Right lobe of liver (tissue), 4 donors: Measurements from ENCODE around the gene AKT3.

Source experiments
- POLR2A ChIP-seq: fragments of 450-650 bp; IDR thresholded peaks from one replicate; pipeline ENCODE4 v1.6.1; 2017; ENCODE audit warnings: antibody characterized with exemption, mild to moderate bottlenecking
- TF ChIP-seq, protein P1 (sequence below), 4 donors: fragments of 200-600 bp in 3 of 4; fragments of 450-650 bp in 1 of 4; IDR thresholded peaks; one replicate each; pipeline versions ENCODE4 v1.5.1 to v1.8.0; 2016 to 2022; ENCODE audit warnings: antibody characterized with exemption in 4 of 4, mild to moderate bottlenecking in 2 of 4
- donor health status: DM: no; HTN: no; CAD: no.
- donor health status: DM: no; HTN: no; CAD: no.
- donor health status: DM: no; HTN: yes; CAD: no.

DNA sequence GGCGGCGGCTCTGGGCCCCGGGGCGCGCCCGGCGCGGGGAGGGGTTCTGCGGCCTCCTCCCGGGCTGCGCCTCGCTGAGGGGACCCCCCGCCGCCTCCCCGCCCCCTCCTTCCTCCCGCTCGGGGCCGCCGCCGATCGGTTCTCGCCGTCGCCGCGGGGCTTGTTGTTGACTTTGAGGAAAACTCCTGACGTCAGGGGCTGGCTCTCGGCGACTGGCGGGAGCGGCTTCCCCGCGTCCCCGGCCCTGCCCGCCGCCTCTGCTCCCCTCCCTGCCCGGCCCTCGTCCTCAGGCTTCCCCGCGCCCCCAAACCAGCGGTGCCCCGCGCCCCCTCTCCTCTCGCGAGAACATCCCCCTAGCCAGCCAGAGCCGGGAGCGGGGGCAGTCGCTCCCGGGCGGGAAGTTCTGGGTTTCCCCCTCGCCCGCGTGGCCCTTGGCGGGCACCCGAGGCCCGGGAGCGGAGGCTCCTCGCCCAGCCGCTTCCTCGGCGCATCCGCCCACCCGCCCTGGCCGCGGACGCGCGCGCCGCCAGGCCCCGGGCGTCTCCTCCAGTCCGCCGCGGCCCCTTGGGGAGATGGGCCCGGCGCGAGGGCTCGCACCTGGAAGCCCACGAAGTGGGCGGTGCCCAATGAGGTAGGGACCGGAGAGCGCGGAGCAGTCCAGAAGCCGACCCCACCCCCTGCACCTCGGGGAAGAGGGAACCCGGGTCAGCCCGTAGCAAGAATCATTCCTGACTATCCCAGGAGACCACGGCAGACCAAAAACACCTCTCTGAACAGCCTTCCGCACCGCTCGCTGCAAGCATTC lies 611 bp upstream of the AKT3 start:
- TF ChIP-seq, protein P1, sequence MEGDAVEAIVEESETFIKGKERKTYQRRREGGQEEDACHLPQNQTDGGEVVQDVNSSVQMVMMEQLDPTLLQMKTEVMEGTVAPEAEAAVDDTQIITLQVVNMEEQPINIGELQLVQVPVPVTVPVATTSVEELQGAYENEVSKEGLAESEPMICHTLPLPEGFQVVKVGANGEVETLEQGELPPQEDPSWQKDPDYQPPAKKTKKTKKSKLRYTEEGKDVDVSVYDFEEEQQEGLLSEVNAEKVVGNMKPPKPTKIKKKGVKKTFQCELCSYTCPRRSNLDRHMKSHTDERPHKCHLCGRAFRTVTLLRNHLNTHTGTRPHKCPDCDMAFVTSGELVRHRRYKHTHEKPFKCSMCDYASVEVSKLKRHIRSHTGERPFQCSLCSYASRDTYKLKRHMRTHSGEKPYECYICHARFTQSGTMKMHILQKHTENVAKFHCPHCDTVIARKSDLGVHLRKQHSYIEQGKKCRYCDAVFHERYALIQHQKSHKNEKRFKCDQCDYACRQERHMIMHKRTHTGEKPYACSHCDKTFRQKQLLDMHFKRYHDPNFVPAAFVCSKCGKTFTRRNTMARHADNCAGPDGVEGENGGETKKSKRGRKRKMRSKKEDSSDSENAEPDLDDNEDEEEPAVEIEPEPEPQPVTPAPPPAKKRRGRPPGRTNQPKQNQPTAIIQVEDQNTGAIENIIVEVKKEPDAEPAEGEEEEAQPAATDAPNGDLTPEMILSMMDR (IDR thresholded peaks at IDR 0.05): no peak
- no peak for TF ChIP-seq POLR2A
